IMR-90 (cell line): ENCODE results near the gene CDK6. TPM values are rescaled to one million over a fixed set of nuclear protein-coding genes. Genes with fewer than 3 reads are reported as not detected.

Source experiments
- ATAC-seq: fragments of 200-7000 bp; cut with Tn5 transposase; 2 replicates; pipeline ENCODE4 v1.9.1; 2020; ENCODE audit warnings: low read depth, mild to moderate bottlenecking, moderate library complexity
- BruUV-seq: library from RNA; stranded (reverse); fragments of 400-500 nt; replicated peaks from 2 replicates; lab custom pipeline; 2021; lab: Mats Ljungman, UMichigan
- CTCF ChIA-PET: fragments of 300-600 bp; formaldehyde crosslinking; extraction: SDS; loops from one replicate; lab custom pipeline; 2021; ENCODE audit warnings: antibody characterized with exemption; lab: Yijun Ruan, JAX
- POLR2A ChIA-PET: fragments of 300-600 bp; sonication (Branson Sonifier 250); formaldehyde crosslinking; loops from one replicate; lab custom pipeline; 2022; ENCODE audit warnings: antibody characterized with exemption; ENCODE audit not compliant: unreplicated experiment; lab: Charles Lee
- DNase-seq: peaks from one replicate; pipeline ENCODE4 v3.0.0; 2013
- H2AFZ ChIP-seq: replicated peaks from 2 replicates; pipeline ENCODE3; 2013; ENCODE audit warnings: low read length, mild to moderate bottlenecking; ENCODE audit not compliant: poor library complexity
- H2AK5ac ChIP-seq: 2 replicates; pipeline ENCODE4 v1.6.1; 2013; ENCODE audit warnings: low read depth, low read length, inconsistent platforms
- H2AK9ac ChIP-seq: replicated peaks from 2 replicates; pipeline ENCODE3; 2013; ENCODE audit warnings: mild to moderate bottlenecking, low read depth, low read length, moderate library complexity; ENCODE audit not compliant: poor library complexity
- H2BK120ac ChIP-seq: 2 replicates; pipeline ENCODE4 v1.6.1; 2013; ENCODE audit warnings: low read depth, low read length, inconsistent platforms
- H2BK15ac ChIP-seq: 3 replicates; pipeline ENCODE4 v1.6.1; 2013; ENCODE audit warnings: low read depth, low read length, inconsistent platforms
- H2BK20ac ChIP-seq: 2 replicates; pipeline ENCODE4 v1.6.1; 2013; ENCODE audit warnings: low read depth, mild to moderate bottlenecking, inconsistent platforms, low read length, moderate library complexity
- H2BK5ac ChIP-seq: 2 replicates; pipeline ENCODE4 v1.6.1; 2013; ENCODE audit warnings: mild to moderate bottlenecking, low read depth, low read length, inconsistent platforms; ENCODE audit not compliant: poor library complexity, severe bottlenecking
- H3K14ac ChIP-seq: replicated peaks from 2 replicates; pipeline ENCODE4 v1.6.1; 2013; ENCODE audit warnings: low read depth, low read length, inconsistent platforms
- H3K18ac ChIP-seq: 2 replicates; pipeline ENCODE4 v1.6.1; 2013; ENCODE audit warnings: low read depth, low read length, control low read depth
- H3K23ac ChIP-seq: 2 replicates; pipeline ENCODE4 v1.6.1; 2013; ENCODE audit warnings: low read depth, low read length, inconsistent platforms
- H3K27ac ChIP-seq: 2 replicates; pipeline ENCODE4 v1.5.1; 2013; ENCODE audit warnings: mild to moderate bottlenecking, control low read depth, low read length; ENCODE audit not compliant: insufficient read depth
- H3K27me3 ChIP-seq: 2 replicates; pipeline ENCODE4 v1.6.1; 2013; ENCODE audit warnings: low read length; ENCODE audit not compliant: control insufficient read depth, insufficient read depth
- H3K36me3 ChIP-seq: 2 replicates; pipeline ENCODE4 v1.6.1; 2013; ENCODE audit warnings: low read length, mixed read lengths; ENCODE audit not compliant: control insufficient read depth, insufficient read depth
- H3K4ac ChIP-seq: 2 replicates; pipeline ENCODE4 v1.6.1; 2013; ENCODE audit warnings: low read depth, low read length, inconsistent platforms
- H3K4me1 ChIP-seq: 2 replicates; pipeline ENCODE4 v1.6.1; 2013; ENCODE audit warnings: low read length, mixed read lengths; ENCODE audit not compliant: control insufficient read depth, insufficient read depth
- H3K4me2 ChIP-seq: 2 replicates; pipeline ENCODE4 v1.6.1; 2013; ENCODE audit warnings: low read depth, mild to moderate bottlenecking, control low read depth, low read length, moderate library complexity
- H3K4me3 ChIP-seq: 2 replicates; pipeline ENCODE4 v1.5.1; 2013; ENCODE audit warnings: low read depth, mild to moderate bottlenecking, control low read depth, low read length, moderate library complexity; ENCODE audit not compliant: insufficient read depth
- H3K56ac ChIP-seq: 2 replicates; pipeline ENCODE4 v1.6.1; 2013; ENCODE audit warnings: low read length, inconsistent platforms; ENCODE audit not compliant: insufficient read depth; ENCODE audit errors: extremely low read depth
- H3K79me1 ChIP-seq, 2 experiments: 2 replicates each; pipeline ENCODE4 v1.6.1; 2013; ENCODE audit warnings: low read length in 2 of 2, inconsistent platforms in 1 of 2, low read depth in 1 of 2
- H3K9ac ChIP-seq: 2 replicates; pipeline ENCODE4 v1.6.1; 2013; ENCODE audit warnings: low read depth, low read length, control low read depth
- H3K9me1 ChIP-seq: 2 replicates; pipeline ENCODE4 v1.6.1; 2013; ENCODE audit warnings: low read length, inconsistent platforms; ENCODE audit not compliant: insufficient read depth
- H3K9me3 ChIP-seq: 2 replicates; pipeline ENCODE4 v1.6.1; 2013; ENCODE audit warnings: low read length; ENCODE audit not compliant: control insufficient read depth, insufficient read depth
- H4K20me1 ChIP-seq: 2 replicates; pipeline ENCODE4 v1.6.1; 2013; ENCODE audit warnings: low read length, inconsistent platforms; ENCODE audit not compliant: insufficient read depth
- H4K5ac ChIP-seq: 2 replicates; pipeline ENCODE4 v1.6.1; 2013; ENCODE audit warnings: mild to moderate bottlenecking, low read depth, low read length, control low read depth
- H4K8ac ChIP-seq, 2 experiments: 2 replicates each; pipeline ENCODE4 v1.6.1; 2013; ENCODE audit warnings: low read depth in 2 of 2, low read length in 2 of 2, control low read depth in 1 of 2, inconsistent platforms in 1 of 2
- H4K91ac ChIP-seq: 2 replicates; pipeline ENCODE4 v1.6.1; 2013; ENCODE audit warnings: low read depth, low read length, inconsistent platforms; ENCODE audit not compliant: insufficient read depth
- BHLHE40 ChIP-seq: fragments of 150-350 bp; IDR thresholded peaks from 2 replicates; pipeline ENCODE4 v1.6.1; 2016; ENCODE audit warnings: mild to moderate bottlenecking, low read depth, low read length
- CHD1 ChIP-seq: IDR thresholded peaks from 2 replicates; pipeline ENCODE4 v1.6.1; 2012; ENCODE audit warnings: low read depth, low read length, improper control_type of control experiment
- MAZ ChIP-seq: IDR thresholded peaks from 2 replicates; pipeline ENCODE4 v1.6.1; 2012; ENCODE audit warnings: low read depth, mild to moderate bottlenecking, low read length, improper control_type of control experiment, moderate library complexity, borderline replicate concordance
- NFE2L2 ChIP-seq: fragments of 150-350 bp; IDR thresholded peaks from 2 replicates; pipeline ENCODE4 v1.6.1; 2016; ENCODE audit warnings: low read depth, mild to moderate bottlenecking, low read length
- POLR2A ChIP-seq: IDR thresholded peaks from 2 replicates; pipeline ENCODE4 v1.6.1; 2012; ENCODE audit warnings: mild to moderate bottlenecking, low read depth, low read length
- RAD21 ChIP-seq: IDR thresholded peaks from 2 replicates; pipeline ENCODE4 v1.6.1; 2012; ENCODE audit warnings: low read length, improper control_type of control experiment
- RCOR1 ChIP-seq: IDR thresholded peaks from 2 replicates; pipeline ENCODE4 v1.6.1; 2012; ENCODE audit warnings: mild to moderate bottlenecking, low read length, improper control_type of control experiment; ENCODE audit not compliant: insufficient replicate concordance
- RFX5 ChIP-seq: IDR thresholded peaks from 2 replicates; pipeline ENCODE4 v1.8.0; 2012; ENCODE audit warnings: low read depth, mild to moderate bottlenecking, low read length, moderate library complexity
- SMC3 ChIP-seq: fragments of 150-350 bp; IDR thresholded peaks from 2 replicates; pipeline ENCODE4 v1.6.1; 2016; ENCODE audit warnings: low read depth, mild to moderate bottlenecking, antibody characterized with exemption, low read length, moderate library complexity
- WGBS, 2 experiments: methylation state at CpG; one replicate each; pipeline versions ENCODE4 v1.1.5 to v1.1.7; 2013; ENCODE audit warnings: missing lambda C conversion rate in 2 of 2; ENCODE audit not compliant: insufficient read length in 1 of 2; ENCODE audit errors: extremely low coverage in 2 of 2; 5-methylcytosine and 5-hydroxymethylcytosine counted together
- dilution Hi-C: fragments of 300-500 bp; cut with HindIII; formaldehyde crosslinking; loops from one replicate; pipeline ENCODE4 v1.14.3; 2018; ENCODE audit warnings: low sequenced_read_pairs; ENCODE audit not compliant: unreplicated experiment
- in situ Hi-C: fragments of 300-500 bp; cut with MboI; formaldehyde crosslinking; loops from 3 replicates; pipeline ENCODE4 v1.14.3; 2019; ENCODE audit warnings: low sequenced_read_pairs, inconsistent platforms, mixed read lengths
- intact Hi-C: fragments of 100-400 bp; cut with micrococcal nuclease; formaldehyde crosslinking; loops from 2 replicates; pipeline ENCODE4 v1.10.0; 2022
- polyA plus RNA-seq, 3 experiments: library from polyadenylated mRNA; depleted of rRNA; stranded (reverse); fragments of >200 nt; gene quantifications; 2 replicates each; pipeline ENCODE4 v1.2.3, GENCODE V29; 2012; ENCODE audit warnings: low replicate concordance in 1 of 3
- total RNA-seq: library from RNA; depleted of rRNA; stranded (reverse); fragments of >200 nt; gene quantifications from 2 replicates; pipeline ENCODE4 v1.2.3, GENCODE V29; 2012
- TF ChIP-seq, protein P1 (sequence below): conservative IDR thresholded peaks from 2 replicates; pipeline ENCODE4 v1.5.1; 2012; ENCODE audit warnings: mild to moderate bottlenecking, low read depth, low read length, improper control_type of control experiment
- TF ChIP-seq, protein P2 (sequence below): fragments of 150-350 bp; IDR thresholded peaks from 2 replicates; pipeline ENCODE4 v1.6.1; 2016; ENCODE audit warnings: low read depth, mild to moderate bottlenecking, low read length, moderate library complexity, borderline replicate concordance

Gene CDK6
- total and polyA plus RNA-seq, 2 of the 4 experiments (the other 2 are of a cell fraction), result 21.5 to 195 TPM

DNA sequence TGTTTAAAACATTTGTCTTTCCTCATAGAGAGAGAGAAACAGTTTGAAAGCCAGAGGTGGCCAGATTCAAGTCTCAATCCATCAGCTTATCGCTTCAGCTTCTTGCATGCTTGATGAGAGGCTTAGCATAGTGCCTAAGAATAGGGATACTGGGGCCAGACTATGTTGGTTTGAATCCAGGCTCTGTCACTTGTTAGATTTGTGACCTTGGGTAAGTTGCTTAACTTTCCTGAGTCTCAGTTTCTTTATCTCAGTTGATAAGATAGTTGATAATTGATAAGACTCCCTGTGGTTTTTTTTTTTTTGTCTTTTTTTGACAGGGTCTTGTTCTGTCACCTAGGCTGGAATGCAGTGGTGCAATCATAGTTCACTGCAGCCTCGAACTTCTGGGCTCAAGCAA, 12.1 kb upstream of the CDK6 start:
- no peak overlapping the region for H2BK5ac ChIP-seq
- no peaks in the 10 kb centered on the region for H3K9me1 ChIP-seq
- H3K4me1 ChIP-seq, result peaks cover under 1% of the 10 kb centered on the region; the same call in 1 of the 2 replicates
- no peak overlapping the region for H2BK15ac ChIP-seq
- no peak overlapping the region for H3K4me2 ChIP-seq
- WGBS, 2 experiments, result no CpG with 5 or more reads among the region's 2 CpGs
- no peak overlapping the region for H4K91ac ChIP-seq
- no peak overlapping the region for H4K8ac ChIP-seq
- TF ChIP-seq BHLHE40 (no peak), CHD1 (no peak), RCOR1 (no peak), SMC3 (no peak), RFX5 (no peak), NFE2L2 (no peak), RAD21 (no peak), POLR2A (no peak), MAZ (no peak)
- TF ChIP-seq, protein P1, sequence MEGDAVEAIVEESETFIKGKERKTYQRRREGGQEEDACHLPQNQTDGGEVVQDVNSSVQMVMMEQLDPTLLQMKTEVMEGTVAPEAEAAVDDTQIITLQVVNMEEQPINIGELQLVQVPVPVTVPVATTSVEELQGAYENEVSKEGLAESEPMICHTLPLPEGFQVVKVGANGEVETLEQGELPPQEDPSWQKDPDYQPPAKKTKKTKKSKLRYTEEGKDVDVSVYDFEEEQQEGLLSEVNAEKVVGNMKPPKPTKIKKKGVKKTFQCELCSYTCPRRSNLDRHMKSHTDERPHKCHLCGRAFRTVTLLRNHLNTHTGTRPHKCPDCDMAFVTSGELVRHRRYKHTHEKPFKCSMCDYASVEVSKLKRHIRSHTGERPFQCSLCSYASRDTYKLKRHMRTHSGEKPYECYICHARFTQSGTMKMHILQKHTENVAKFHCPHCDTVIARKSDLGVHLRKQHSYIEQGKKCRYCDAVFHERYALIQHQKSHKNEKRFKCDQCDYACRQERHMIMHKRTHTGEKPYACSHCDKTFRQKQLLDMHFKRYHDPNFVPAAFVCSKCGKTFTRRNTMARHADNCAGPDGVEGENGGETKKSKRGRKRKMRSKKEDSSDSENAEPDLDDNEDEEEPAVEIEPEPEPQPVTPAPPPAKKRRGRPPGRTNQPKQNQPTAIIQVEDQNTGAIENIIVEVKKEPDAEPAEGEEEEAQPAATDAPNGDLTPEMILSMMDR, result no peak
- TF ChIP-seq, protein P2, sequence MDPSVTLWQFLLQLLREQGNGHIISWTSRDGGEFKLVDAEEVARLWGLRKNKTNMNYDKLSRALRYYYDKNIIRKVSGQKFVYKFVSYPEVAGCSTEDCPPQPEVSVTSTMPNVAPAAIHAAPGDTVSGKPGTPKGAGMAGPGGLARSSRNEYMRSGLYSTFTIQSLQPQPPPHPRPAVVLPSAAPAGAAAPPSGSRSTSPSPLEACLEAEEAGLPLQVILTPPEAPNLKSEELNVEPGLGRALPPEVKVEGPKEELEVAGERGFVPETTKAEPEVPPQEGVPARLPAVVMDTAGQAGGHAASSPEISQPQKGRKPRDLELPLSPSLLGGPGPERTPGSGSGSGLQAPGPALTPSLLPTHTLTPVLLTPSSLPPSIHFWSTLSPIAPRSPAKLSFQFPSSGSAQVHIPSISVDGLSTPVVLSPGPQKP, result no peak
- no peak for ATAC-seq
- no peak overlapping the region for H3K9ac ChIP-seq
- H3K56ac ChIP-seq, result no peak overlapping the region
- H3K27me3 ChIP-seq, result no peaks in the 10 kb centered on the region
- H2AK9ac ChIP-seq, result no peak overlapping the region
- no peak overlapping the region for H3K4ac ChIP-seq
- H3K36me3 ChIP-seq, result no peaks in the 10 kb centered on the region
- H2BK120ac ChIP-seq, result no peak overlapping the region
- H2BK20ac ChIP-seq, result no peak overlapping the region
- H3K27ac ChIP-seq, result no peak overlapping the region
- H3K23ac ChIP-seq, result no peak overlapping the region
- H2AK5ac ChIP-seq, result no peak overlapping the region
- H3K18ac ChIP-seq, result no peak overlapping the region
- no peak overlapping the region for H3K4me3 ChIP-seq
- no peak overlapping the region for H3K14ac ChIP-seq
- intact Hi-C loops (no loop called here), dilution Hi-C loops (no loop called here), in situ Hi-C loops (loop anchor here (5.0 kb wide), 1 partner anchor 39 kb away; no protein-coding TSS in a partner anchor)
- no peaks in the 10 kb centered on the region for H4K20me1 ChIP-seq
- CTCF ChIA-PET, result interaction anchor here (0.7 kb wide), 1 partner anchor 16 kb away, joined by 3 read pairs; no protein-coding TSS in a partner anchor
- POLR2A ChIA-PET, result no interaction called here
- no peak overlapping the region for H2AFZ ChIP-seq
- no peaks in the 10 kb centered on the region for H3K9me3 ChIP-seq
- BruUV-seq, result no TSS peak
- H4K5ac ChIP-seq, result no peak overlapping the region
- H3K79me1 ChIP-seq, result no peaks in the 10 kb centered on the region
- no peak for DNase-seq
